CD4-positive, alpha-beta T cell treated with Interleukin-10 for 1 hour (primary cell): ENCODE data around the gene GSDME.

Source experiments
- DNase-seq: peaks from one replicate; pipeline ENCODE4 v3.0.0-alpha.2; 2020

GSDME gene

DNA sequence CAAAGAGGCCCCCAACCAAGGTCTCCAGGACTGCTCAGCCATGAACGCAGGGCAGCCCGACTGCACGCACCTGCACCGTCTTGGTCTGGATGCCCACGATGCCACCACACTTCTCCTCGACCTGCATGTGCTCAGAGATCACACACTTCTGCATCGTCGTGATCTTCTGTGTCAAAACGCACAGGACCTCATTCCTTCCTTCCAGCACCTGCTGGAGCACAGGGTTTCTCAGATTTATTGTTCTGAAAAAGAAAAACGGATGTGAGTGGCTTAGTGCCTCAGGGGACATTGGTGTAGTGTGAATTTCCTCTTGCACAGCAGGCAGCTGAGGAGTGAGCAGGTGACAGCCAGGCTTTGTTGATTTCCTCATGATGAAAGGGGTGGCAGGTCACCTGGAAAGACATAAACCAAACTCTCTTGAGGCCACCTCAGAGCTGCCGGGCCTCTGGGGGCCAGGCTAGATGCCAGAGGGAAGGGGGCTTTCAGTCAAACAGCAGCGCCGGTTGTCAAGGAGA is 38.2 kb downstream of the GSDME start:
- no peak for DNase-seq

DNA sequence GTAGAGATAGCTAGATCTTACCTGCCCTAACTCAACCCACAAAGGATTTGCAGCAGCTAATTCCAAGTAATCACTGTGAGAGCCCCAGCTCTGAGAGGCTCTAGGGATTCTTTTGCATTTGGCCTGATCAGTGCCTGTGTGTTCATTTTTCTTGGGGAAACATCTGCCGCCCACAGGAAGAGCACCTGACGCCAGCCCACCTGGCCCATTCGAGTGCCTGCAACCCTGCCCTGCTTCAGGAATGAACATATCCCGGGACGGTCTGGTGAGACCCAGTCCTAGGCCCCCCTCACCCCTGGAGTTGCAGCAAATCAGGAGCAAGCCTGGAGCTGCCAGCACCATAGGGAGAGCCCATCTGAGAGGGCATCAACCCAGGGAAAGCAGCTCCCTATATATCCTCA is 38.8 kb downstream of the GSDME start:
- DNase-seq: no peak

DNA sequence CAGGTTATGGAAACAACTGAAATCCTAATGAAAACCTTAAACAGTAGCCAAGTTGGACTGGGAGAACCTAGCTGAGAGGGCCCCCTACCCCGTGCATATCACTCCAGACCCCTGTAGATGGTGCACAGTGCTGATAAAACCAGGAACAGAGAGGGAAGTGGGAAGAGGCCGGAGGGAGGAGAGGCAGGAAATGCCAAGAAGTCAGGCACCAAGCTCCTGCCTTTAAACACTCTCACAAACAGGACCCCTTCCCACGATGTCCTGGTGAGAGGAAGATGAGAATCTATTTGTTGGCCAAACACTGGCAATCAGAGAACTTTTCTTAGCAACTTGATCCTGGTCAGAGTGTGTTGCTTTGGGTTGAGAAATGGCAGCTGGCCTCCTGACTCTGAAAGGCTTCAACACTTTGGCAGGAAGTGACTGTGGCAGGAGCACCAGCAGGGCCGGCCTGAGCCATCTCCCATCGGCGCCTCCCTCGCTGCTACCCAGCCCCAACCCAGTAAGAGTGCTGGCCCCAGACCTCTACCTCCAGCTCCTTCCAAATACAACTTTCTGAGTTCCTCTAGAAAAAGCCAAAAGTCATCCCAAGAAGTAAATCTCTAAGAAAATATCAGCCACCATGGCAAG is 39.5 kb downstream of the GSDME start:
- DNase-seq: no peak

DNA sequence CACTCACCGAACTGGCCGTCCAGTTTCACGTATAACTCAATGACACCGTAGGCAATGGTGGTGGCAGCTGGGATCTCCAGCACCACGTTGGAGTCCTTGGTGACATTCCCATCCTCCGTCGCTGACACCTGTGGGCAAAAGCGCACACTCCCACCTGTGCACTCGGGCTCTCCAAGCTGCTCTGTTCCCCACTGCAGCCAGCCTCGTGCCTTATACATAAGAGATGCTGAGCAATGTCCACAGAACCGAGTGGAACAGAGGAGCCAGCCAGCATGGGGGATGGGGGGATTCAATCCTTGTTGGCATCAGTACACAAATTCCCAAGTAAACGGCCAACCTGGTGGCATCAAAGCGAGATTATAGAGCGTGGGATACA is 40.0 kb downstream of the GSDME start:
- no peak for DNase-seq

DNA sequence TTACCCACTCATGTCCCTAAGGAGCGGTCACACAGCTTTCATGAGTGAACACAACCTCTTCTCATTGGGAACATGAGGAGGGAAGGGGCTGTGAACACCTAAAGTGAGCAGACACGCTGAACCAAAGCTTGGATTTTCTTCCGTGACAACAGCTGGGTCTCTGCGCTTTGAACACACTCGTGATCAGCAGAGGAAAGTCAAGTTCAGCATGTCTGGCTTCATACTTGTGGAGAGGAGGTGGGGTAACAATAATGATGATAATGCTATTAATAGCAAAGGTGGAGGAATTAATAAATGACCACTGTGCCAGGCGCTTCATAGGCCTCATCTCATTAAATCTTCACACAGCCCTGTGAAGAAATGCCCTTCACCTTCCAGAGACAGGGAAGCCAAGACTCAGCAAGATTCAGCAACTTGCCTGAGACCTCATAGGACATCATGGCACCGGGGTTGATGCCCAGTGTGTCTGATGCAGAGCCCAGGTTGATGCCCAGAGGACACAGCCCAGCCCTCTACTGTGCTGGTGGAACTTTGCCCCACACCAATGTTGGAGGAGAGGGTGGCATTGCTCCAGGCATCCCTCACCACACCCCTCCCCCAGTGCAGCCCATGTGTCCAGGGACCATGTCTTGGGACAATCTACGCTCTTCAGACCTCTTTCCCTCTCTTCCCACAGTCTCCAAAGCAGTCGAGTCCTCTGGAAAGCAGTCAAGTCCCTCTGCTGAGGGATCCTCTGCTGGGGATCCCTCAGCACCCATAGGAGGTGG is 40.6 kb downstream of the GSDME start:
- DNase-seq: no peak

DNA sequence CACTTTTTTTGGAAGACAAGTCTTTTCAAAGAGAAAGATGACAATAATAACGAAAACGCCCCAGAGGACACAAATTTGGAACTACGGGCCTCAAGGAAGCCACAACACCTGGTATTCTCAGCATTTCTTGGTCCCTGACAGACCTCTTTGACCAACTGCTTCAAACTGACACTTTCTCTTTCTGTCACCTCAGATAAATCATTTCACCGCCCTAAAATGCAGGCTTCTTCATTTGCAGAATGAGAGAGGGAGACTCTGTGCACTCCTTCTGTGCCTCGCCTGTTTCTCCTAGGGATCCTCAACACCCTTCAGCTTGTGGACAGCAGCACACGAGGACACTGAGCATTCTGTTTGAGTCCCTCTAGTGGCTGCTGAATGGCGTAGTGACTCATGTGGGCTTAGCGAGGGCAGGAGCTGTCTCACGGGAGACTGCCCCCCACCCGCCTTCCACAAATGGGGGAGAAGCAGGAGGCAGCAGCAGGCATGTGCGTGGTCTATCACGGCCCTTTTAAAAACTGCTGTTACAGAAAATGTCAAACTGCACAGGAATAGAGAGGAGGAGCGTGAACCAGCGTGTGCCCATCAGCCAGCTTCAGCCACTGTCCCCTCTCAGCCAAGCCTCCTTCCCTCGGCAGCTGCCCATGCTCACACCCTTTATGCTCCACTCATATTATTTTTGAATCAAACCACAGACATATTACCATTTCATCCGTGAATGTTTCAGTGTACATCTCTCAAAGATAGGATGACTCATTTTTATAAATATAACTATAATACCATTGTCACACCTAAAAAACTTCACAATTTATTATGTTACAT is 41.4 kb downstream of the GSDME start:
- no peak for DNase-seq

DNA sequence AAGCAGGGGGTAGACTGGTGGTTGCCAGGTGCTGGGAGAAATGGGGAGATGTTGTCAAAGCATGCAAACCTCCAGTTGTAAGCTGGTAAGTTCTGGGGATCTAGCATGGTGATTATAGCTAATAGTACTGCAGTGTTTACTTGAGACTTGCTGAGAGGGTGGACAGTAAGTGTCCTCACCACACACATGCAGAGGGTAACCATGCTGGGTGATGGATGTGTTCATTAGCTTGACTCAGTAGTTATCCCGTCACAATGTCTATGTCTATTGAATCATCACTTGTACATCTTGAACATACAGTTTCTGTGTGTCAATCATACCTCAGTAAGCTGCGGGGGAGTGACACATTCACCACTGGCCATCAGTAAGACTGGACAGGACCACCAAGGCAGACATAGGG is 42.1 kb downstream of the GSDME start:
- DNase-seq: no peak

DNA sequence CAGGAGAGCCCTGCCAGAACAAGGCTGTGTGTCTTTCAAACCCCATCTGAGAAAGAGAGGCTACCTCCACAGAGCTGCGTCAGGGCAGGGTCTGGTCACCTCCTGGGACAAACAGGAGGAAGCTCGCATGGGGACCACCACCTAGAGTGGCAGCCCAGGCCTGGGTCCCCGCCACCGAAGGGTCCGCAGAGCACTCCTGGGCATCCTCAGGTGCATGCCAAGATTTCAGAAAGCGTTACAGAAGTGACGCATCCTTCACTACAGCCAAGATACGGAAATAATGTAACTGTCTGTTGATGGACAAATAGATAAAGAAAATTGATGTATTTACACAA is 42.6 kb downstream of the GSDME start:
- DNase-seq: no peak

DNA sequence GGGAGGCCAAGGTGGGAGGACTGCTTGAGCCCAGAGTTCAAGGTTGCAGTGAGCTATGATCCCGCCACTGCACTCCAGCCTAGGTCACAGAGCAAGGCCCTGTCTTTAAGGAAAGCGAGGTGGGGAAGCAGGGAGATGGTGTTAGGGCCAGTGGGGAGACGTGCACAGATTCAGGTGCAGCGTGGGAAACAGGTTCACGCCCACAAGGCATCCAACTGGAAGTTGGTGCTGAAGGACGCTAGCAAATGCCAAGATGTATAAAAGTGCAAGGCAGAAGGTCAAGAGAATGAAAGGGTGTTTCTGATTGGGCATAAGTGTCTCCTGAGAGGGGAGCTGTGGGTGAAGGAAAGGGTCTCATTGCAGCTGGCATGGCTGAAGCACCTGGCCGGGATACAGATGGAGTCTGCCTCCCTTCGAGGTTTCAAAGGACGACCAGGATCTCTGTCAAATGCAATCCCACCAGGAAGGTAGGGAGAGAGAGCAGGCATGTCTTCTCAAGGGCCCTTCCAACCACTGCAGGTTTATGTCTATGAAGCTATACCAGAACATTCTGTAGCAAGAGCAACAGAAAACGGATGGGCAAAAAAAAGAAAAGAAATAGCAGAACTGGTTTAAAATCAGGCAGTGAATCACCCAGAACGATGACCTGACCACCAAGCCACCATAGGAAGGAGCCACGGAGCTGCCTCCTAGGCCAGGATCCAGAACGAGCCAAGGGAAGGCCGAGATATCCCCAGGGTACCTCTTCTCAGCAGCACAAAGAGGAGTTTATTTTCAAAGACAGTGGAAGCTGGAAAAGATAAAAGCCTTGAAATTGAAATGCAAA is 43.2 kb downstream of the GSDME start:
- DNase-seq: no peak

DNA sequence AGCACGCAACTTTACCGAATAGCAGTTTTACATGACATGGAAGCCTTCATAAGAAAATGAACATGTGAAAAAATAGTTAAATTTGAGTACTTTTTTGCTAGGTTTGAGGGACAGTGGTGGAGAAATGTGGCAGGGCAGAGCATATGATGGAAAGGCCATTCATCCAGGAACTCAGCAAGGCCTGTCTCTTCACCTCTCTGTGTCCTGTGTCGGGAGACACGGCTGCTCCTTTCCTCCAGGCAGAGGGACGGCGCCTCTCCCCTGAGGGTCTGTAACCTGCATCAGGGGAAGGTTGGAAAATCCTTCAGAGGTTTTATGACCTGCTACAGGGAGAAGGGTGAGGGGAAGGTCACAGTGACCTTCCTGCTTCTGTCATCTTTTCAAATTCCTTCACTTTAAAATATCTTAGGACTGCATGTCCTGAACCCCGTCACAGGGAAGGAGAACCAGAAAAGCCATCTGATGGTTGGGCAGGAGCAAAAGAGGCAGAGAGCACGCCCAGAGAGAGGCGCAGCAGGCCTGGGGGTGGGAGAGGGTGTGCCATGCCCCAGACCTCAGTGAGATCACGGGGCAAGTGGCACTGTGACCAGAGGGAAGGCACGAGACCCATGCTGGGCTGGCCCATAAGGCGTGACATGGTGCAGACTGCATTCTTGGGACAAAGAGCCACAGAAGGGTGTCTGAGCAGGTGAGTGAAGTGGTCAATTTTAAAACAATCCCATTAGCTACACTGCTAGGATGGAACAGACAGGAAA is 44.0 kb downstream of the GSDME start:
- no peak for DNase-seq

DNA sequence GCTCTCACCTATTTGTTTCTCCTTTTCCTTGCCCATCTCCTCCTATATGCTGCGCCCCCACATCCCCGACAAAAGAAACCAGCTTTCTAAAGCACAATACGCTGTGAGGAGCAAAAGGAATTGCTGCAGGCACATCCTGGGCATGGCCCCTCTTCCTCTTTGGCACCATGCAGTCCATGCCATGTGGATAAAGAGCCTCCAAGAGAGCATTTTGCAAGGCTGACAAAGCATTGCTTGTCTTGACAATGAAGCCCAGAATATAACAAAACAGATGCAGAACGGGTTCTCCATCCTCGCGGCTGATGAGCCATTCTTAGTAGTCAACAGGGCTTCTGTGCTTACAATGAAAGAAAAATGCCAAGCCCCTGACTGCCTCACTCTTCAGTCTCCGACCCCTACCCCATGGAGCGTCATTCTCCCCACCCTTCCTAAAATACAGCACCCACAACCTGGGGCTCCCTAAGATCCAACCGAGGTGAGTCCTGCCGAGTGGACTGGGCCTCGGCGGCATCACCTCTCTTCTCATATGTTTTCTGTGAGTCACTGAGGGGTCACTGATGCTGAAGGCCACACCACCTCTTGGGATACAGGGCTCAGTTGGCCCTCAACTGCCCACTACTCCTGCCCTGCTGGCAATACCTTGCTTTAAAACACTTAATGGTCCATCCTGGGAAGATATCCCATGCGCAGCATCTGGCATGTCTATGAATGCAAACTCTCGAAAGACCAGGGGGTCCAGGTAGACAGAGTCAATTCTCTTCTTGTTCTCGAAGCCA is 47.5 kb downstream of the GSDME start:
- no peak for DNase-seq

DNA sequence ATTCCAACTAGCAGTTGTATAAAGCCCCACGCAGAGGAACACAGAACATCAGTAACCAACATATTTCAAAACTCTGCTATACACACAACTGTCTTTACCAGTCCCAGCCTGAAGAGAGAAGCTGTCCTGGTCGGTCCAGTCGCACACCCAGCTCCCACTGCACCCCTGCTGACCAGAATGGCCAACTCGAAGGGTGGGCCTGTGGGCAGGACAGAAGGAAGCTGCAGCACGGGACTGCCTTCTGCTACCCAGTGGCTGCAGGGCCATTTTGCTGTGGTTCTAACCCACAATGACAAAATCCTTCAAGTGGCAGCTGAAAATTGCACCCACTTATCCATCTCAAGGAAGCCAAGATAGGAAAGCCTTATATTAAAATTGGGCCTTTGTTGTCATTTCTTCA is 48.2 kb downstream of the GSDME start:
- no peak for DNase-seq

DNA sequence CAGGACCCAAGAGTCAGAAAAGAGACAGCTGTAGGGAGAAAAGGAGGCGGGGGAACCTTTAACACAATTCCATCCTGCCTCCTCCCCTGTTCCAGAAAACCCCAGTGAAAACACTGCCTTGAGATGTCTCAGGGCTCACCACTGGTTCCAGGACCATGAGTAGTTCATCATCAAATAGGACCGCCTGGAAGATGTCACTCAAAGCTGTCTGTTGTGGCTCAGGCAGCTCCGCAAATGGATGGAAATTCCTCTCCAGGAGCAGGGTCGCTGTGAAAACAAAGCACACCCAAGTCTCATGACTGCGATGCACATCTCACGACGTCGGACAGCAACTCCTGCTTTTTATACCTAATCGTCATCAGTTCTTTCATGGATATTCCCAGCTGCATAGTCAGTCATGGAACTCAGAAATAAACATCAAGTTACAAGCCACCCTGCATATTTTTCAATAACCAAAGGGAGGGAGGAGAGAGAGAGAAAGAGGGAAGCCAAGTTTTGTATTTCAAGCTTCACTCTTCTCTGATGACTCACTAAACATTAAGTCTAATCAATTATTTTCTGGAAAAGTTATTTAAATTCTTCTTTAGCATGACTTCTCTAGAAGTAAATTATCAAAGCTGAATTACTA is 49.2 kb downstream of the GSDME start:
- no peak for DNase-seq

DNA sequence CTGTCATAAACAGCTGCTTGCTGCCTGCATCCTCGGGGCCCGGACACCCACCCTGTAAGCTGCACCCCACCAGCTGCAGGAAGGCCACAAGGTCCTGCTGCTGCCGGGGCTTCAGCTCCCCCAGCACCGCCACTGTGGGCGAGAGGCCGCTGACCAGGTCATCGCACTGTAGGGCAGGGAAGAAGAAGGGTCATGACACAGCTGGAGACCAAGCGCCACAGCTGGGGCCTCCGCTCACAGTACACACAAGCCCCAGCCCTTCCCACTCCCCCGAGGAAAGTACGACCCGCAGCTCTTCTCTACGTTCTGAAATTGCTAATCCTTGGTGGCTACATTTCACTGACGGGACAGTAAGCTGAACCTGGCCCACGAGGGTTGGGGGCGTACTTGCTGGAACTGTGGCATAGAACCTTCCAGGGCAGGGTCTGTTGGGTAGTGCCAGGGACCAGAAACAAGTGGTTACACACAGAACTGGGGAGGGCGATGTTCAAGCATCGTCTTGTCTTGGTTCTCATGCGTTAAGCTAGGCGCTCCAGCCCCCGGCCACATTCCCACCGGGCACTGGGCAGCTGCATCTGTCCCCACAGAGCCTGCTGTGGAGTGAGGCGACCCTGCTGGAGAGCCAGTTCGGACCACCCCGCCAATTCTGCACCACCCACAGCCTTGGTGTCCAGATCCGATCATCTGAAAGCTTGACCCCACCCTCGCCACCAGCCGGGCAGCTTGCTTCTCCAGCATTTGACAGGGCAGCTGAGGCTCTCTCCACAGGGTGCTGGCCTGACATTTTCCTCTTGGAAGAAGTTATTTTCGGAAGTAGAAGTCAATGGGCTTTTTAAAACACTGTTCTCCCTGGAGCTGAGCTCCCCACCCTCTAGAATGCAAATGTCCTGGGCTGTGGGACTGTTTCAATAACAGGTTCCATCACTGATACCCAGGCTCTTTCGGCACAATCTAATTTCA is 50.8 kb downstream of the GSDME start:
- DNase-seq: no peak

DNA sequence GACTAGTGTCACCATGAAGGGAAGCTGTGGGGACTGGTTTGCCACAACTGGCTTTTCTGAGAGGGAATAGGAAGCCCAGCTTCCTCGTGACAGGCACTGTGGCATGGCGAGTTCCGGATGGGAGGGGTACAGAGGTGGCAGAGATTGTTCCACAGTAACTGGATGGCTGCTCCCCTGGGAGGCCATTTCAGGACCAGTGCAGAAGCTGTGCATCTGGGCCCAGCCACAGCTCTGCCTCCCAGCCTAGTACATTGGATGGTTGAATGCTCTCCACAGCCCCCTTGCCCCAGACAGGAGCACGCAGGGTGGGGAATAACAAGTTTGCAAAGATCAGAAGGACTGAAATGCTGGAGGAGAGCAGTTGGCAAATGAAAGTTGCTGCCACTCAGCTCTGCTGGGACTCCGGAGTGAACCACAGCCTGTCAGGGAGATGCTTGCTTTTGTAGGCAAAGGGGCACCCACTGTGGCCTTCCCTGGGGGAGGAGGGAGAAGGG is 51.8 kb downstream of the GSDME start:
- no peak for DNase-seq

DNA sequence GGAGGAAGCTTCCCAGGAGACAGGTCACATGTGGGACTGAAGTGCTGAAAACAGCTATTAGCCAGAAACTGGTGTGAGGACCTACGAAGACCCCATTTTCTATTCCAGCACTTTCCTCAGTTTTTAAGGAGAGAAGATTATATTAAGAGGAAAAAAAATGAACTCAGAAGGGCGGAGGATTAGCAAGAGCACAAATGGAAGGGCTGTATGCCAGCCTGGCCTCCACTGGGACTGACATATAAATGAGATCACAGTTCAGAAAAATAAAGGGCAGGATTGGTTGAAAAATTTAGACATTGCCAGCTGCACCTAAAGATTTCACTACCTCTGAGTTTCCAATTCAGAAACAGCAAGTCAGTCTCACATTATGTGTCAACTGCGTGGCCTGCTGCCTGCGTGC is 53.0 kb downstream of the GSDME start:
- DNase-seq: no peak

DNA sequence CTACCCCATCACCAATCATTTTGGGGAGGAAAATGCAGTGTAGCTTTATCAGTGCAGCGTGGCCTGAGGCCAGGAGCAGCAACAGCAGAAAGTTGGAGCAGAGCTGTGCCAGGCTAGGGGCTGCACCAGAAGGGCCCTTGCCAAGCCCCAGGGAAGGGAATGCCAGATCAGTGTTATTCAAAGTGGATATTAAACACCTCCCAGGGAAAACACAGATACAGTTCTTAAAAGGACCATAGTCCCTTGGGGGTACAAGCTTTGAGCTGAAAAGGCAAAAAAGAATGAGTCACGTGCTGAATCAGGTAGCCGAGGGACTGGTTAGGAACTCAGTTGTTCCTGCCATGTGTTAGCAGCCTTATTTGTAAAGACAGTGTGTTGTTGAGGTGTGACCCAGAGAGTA is 54.0 kb downstream of the GSDME start:
- no peak for DNase-seq

DNA sequence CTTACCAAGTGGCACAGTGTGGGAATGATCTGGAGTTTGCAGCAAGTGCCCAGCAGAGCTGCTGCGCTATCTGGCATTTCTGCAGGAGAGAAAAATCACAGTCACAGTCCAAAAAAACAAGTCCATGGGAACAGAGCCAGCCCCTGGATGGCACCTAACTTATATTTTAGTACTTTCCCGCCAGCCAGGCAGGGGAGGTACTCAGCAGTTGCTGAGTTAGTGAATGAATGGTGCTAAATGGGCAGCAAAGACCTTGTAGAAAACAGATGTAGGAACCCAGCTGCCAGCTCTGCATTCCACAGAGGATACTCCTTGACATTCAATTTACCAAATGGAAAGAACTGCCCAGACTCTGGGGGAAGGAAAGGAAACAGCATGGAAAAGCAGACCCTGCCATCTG is 54.5 kb downstream of the GSDME start:
- no peak for DNase-seq
